HEK293 (cell line): ENCODE results near the gene AHRR.

Experiments used
- EGR2 ChIP-seq: fragments of 450-650 bp; formaldehyde crosslinking; IDR thresholded peaks from 2 replicates; pipeline ENCODE4 v1.5.1; 2016; ENCODE audit warnings: low read depth, missing biosample characterization, missing genetic modification characterization
- GLI2 ChIP-seq: fragments of 450-650 bp; formaldehyde crosslinking; IDR thresholded peaks from 2 replicates; pipeline ENCODE4; 2017; ENCODE audit warnings: missing biosample characterization, missing genetic modification characterization, low read depth, borderline replicate concordance
- GLIS2 ChIP-seq: fragments of 450-650 bp; formaldehyde crosslinking; IDR thresholded peaks from 2 replicates; pipeline ENCODE4 v1.5.1; 2016; ENCODE audit warnings: missing biosample characterization, missing genetic modification characterization
- KLF16 ChIP-seq: fragments of 450-650 bp; formaldehyde crosslinking; IDR thresholded peaks from 2 replicates; pipeline ENCODE4 v1.5.1; 2017; ENCODE audit warnings: missing biosample characterization, missing genetic modification characterization
- OSR2 ChIP-seq: fragments of 450-650 bp; formaldehyde crosslinking; IDR thresholded peaks from 2 replicates; pipeline ENCODE4 v1.5.1; 2016; ENCODE audit warnings: missing biosample characterization, missing genetic modification characterization
- SCRT1 ChIP-seq: fragments of 450-650 bp; formaldehyde crosslinking; IDR thresholded peaks from 2 replicates; pipeline ENCODE4 v1.5.1; 2016; ENCODE audit warnings: missing biosample characterization, missing genetic modification characterization, borderline replicate concordance
- SP7 ChIP-seq: fragments of 450-650 bp; formaldehyde crosslinking; IDR thresholded peaks from 2 replicates; pipeline ENCODE4 v1.5.1; 2016; ENCODE audit warnings: missing biosample characterization, missing genetic modification characterization
- ZBTB21 ChIP-seq: fragments of 450-650 bp; formaldehyde crosslinking; IDR thresholded peaks from 2 replicates; pipeline ENCODE4 v1.5.1; 2017; ENCODE audit warnings: missing biosample characterization, missing genetic modification characterization
- ZNF112 ChIP-seq: fragments of 450-650 bp; formaldehyde crosslinking; IDR thresholded peaks from 2 replicates; pipeline ENCODE4 v1.5.0; 2017; ENCODE audit warnings: missing biosample characterization, missing genetic modification characterization
- ZNF114 ChIP-seq: fragments of 450-650 bp; formaldehyde crosslinking; IDR thresholded peaks from 2 replicates; pipeline ENCODE4 v1.5.0; 2017; ENCODE audit warnings: missing biosample characterization, missing genetic modification characterization
- ZNF133 ChIP-seq: fragments of 450-650 bp; formaldehyde crosslinking; IDR thresholded peaks from 2 replicates; pipeline ENCODE4 v1.5.1; 2016; ENCODE audit warnings: missing biosample characterization, missing genetic modification characterization
- ZNF140 ChIP-seq: fragments of 450-650 bp; formaldehyde crosslinking; IDR thresholded peaks from 2 replicates; pipeline ENCODE4 v1.5.1; 2016; ENCODE audit warnings: missing biosample characterization, missing genetic modification characterization
- ZNF146 ChIP-seq: fragments of 450-650 bp; formaldehyde crosslinking; IDR thresholded peaks from 2 replicates; pipeline ENCODE4 v1.5.1; 2016; ENCODE audit warnings: missing biosample characterization, missing genetic modification characterization
- ZNF202 ChIP-seq: fragments of 450-650 bp; formaldehyde crosslinking; IDR thresholded peaks from 2 replicates; pipeline ENCODE4 v1.5.1; 2016; ENCODE audit warnings: missing biosample characterization, missing genetic modification characterization, borderline replicate concordance
- ZNF24 ChIP-seq: fragments of 450-650 bp; formaldehyde crosslinking; IDR thresholded peaks from 2 replicates; pipeline ENCODE4 v1.5.1; 2016; ENCODE audit warnings: missing biosample characterization, missing genetic modification characterization
- ZNF26 ChIP-seq: fragments of 450-650 bp; formaldehyde crosslinking; IDR thresholded peaks from 2 replicates; pipeline ENCODE4 v1.5.1; 2016; ENCODE audit warnings: missing biosample characterization, missing genetic modification characterization
- ZNF404 ChIP-seq: fragments of 450-650 bp; formaldehyde crosslinking; IDR thresholded peaks from 2 replicates; pipeline ENCODE4 v1.5.1; 2017; ENCODE audit warnings: missing biosample characterization, missing genetic modification characterization
- ZNF473 ChIP-seq: fragments of 450-650 bp; formaldehyde crosslinking; IDR thresholded peaks from 2 replicates; pipeline ENCODE4 v1.5.1; 2017; ENCODE audit warnings: missing biosample characterization, missing genetic modification characterization
- ZNF501 ChIP-seq: fragments of 450-650 bp; formaldehyde crosslinking; IDR thresholded peaks from 2 replicates; pipeline ENCODE4 v1.5.1; 2016; ENCODE audit warnings: missing biosample characterization, missing genetic modification characterization
- ZNF529 ChIP-seq: fragments of 450-650 bp; formaldehyde crosslinking; IDR thresholded peaks from 2 replicates; pipeline ENCODE4 v1.5.1; 2017; ENCODE audit warnings: missing genetic modification characterization, missing biosample characterization; ENCODE audit not compliant: insufficient replicate concordance
- ZNF654 ChIP-seq: fragments of 450-650 bp; formaldehyde crosslinking; IDR thresholded peaks from 2 replicates; pipeline ENCODE4 v1.5.1; 2016; ENCODE audit warnings: low read depth, missing biosample characterization, missing genetic modification characterization
- ZNF658 ChIP-seq: fragments of 450-650 bp; formaldehyde crosslinking; IDR thresholded peaks from 2 replicates; pipeline ENCODE4; 2016; ENCODE audit warnings: missing biosample characterization, missing genetic modification characterization
- ZNF701 ChIP-seq: fragments of 450-650 bp; formaldehyde crosslinking; IDR thresholded peaks from 2 replicates; pipeline ENCODE4 v1.5.1; 2016; ENCODE audit warnings: missing biosample characterization, missing genetic modification characterization
- ZNF707 ChIP-seq: fragments of 450-650 bp; formaldehyde crosslinking; IDR thresholded peaks from 2 replicates; pipeline ENCODE4 v1.5.1; 2016; ENCODE audit warnings: missing biosample characterization, missing genetic modification characterization
- ZNF747 ChIP-seq: fragments of 450-650 bp; formaldehyde crosslinking; IDR thresholded peaks from 2 replicates; pipeline ENCODE4 v1.5.1; 2016; ENCODE audit warnings: missing biosample characterization, missing genetic modification characterization
- ZXDB ChIP-seq: fragments of 450-650 bp; formaldehyde crosslinking; IDR thresholded peaks from 2 replicates; pipeline ENCODE4 v1.5.1; 2016; ENCODE audit warnings: missing biosample characterization, missing genetic modification characterization
- TF ChIP-seq, protein P1 (sequence below): fragments of 450-650 bp; formaldehyde crosslinking; IDR thresholded peaks from 2 replicates; pipeline ENCODE4 v1.5.1; 2016; ENCODE audit warnings: missing biosample characterization, missing genetic modification characterization, borderline replicate concordance
- TF ChIP-seq, protein P2 (sequence below): fragments of 450-650 bp; IDR thresholded peaks from 2 replicates; pipeline ENCODE4 v1.5.1; 2018; ENCODE audit warnings: missing biosample characterization, mild to moderate bottlenecking, missing genetic modification characterization
- TF ChIP-seq, protein P3 (sequence below): fragments of 450-650 bp; formaldehyde crosslinking; IDR thresholded peaks from 2 replicates; pipeline ENCODE4 v1.5.1; 2016; ENCODE audit warnings: missing biosample characterization, missing genetic modification characterization
- TF ChIP-seq, protein P4 (sequence below): fragments of 450-650 bp; formaldehyde crosslinking; IDR thresholded peaks from 2 replicates; pipeline ENCODE4 v1.5.1; 2016; ENCODE audit warnings: missing biosample characterization, missing genetic modification characterization

Gene AHRR

DNA sequence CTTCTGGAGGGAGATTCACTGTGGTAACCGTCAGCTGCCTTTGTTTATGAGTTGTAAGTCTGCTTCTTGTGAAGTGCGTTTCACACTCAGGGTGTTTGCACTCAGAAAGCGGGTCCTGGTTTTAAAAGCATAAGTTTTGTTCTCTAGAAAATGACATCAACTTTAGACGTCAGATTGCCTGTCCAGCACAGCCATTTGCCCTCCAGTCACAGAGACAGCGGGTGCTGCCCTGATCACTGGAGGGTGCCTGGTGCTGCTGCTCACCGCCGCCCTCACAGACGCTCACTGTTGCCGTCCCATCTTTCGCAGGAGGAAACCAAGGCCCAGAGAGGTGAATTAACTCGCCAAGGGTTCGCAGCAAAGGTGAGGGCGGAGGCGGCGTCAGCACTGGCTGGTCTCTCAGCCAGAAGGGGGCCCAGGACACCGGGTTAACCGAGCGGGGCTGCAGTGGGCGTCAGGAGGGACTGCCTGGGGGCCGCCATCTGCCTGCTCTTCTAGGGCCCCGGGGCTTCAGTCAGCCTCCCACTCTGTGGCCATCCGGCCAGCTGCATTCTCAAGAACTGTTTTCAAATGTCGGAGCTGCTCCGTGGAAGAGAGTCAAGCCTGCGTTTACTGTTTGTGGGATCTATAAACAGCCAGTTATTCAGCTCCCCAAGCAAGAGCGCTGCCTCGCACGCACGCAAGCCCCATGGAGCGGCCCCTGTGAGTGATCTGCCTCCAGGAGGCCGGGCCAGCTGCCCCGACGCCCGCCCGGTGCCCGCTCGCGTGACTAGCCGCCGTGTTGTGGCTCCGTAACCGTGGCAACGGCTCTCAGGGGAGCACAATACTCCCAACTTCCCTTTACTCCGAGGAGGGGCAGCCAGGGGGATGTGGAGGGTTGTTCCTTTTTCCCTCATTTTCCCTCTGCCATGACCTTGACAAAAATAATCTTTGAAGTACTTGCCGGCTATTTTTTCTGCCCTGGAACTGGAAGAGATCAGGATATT lies 78.1 kb downstream of the AHRR start (continued):
- TF ChIP-seq KLF16 (tag by site-specific recombination) (no peak), ZNF473 (tag by site-specific recombination) (no peak), GLI2 (tag by site-specific recombination) (no peak), ZNF654 (tag by site-specific recombination) (no peak), OSR2 (tag by site-specific recombination) (peak; percentile 48), ZNF701 (tag by site-specific recombination) (no peak), ZNF202 (tag by site-specific recombination) (no peak), ZXDB (tag by site-specific recombination) (peak; percentile 92), ZNF24 (tag by site-specific recombination) (0 out of 2 replicates have a peak, but pooled peaks have one; percentile 21), ZBTB21 (tag by site-specific recombination) (peak; percentile 9), ZNF501 (peak; percentile 63; the same call in 1 of the 2 replicates), ZNF658 (tag by site-specific recombination) (no peak), ZNF114 (tag by site-specific recombination) (no peak), SP7 (tag by site-specific recombination) (peak; percentile 92), SCRT1 (tag by site-specific recombination) (no peak), ZNF146 (tag by site-specific recombination) (no peak), GLIS2 (tag by site-specific recombination) (peak; percentile 99), ZNF133 (no peak), ZNF404 (tag by site-specific recombination) (no peak), ZNF529 (tag by site-specific recombination) (no peak), ZNF26 (tag by site-specific recombination) (no peak), ZNF140 (tag by site-specific recombination) (no peak), EGR2 (tag by site-specific recombination) (peak; percentile 76; the same call in 1 of the 2 replicates), ZNF707 (tag by site-specific recombination) (no peak), ZNF747 (no peak), ZNF112 (tag by site-specific recombination) (no peak)
- TF ChIP-seq, protein P1, sequence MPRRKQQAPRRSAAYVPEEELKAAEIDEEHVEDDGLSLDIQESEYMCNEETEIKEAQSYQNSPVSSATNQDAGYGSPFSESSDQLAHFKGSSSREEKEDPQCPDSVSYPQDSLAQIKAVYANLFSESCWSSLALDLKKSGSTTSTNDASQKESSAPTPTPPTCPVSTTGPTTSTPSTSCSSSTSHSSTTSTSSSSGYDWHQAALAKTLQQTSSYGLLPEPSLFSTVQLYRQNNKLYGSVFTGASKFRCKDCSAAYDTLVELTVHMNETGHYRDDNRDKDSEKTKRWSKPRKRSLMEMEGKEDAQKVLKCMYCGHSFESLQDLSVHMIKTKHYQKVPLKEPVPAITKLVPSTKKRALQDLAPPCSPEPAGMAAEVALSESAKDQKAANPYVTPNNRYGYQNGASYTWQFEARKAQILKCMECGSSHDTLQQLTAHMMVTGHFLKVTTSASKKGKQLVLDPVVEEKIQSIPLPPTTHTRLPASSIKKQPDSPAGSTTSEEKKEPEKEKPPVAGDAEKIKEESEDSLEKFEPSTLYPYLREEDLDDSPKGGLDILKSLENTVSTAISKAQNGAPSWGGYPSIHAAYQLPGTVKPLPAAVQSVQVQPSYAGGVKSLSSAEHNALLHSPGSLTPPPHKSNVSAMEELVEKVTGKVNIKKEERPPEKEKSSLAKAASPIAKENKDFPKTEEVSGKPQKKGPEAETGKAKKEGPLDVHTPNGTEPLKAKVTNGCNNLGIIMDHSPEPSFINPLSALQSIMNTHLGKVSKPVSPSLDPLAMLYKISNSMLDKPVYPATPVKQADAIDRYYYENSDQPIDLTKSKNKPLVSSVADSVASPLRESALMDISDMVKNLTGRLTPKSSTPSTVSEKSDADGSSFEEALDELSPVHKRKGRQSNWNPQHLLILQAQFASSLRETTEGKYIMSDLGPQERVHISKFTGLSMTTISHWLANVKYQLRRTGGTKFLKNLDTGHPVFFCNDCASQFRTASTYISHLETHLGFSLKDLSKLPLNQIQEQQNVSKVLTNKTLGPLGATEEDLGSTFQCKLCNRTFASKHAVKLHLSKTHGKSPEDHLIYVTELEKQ (tag by site-specific recombination): no peak
- TF ChIP-seq, protein P2, sequence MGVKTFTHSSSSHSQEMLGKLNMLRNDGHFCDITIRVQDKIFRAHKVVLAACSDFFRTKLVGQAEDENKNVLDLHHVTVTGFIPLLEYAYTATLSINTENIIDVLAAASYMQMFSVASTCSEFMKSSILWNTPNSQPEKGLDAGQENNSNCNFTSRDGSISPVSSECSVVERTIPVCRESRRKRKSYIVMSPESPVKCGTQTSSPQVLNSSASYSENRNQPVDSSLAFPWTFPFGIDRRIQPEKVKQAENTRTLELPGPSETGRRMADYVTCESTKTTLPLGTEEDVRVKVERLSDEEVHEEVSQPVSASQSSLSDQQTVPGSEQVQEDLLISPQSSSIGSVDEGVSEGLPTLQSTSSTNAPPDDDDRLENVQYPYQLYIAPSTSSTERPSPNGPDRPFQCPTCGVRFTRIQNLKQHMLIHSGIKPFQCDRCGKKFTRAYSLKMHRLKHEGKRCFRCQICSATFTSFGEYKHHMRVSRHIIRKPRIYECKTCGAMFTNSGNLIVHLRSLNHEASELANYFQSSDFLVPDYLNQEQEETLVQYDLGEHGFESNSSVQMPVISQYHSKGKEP (tag by site-specific recombination): peak; percentile 40; the same call in 1 of the 2 replicates
- TF ChIP-seq, protein P3, sequence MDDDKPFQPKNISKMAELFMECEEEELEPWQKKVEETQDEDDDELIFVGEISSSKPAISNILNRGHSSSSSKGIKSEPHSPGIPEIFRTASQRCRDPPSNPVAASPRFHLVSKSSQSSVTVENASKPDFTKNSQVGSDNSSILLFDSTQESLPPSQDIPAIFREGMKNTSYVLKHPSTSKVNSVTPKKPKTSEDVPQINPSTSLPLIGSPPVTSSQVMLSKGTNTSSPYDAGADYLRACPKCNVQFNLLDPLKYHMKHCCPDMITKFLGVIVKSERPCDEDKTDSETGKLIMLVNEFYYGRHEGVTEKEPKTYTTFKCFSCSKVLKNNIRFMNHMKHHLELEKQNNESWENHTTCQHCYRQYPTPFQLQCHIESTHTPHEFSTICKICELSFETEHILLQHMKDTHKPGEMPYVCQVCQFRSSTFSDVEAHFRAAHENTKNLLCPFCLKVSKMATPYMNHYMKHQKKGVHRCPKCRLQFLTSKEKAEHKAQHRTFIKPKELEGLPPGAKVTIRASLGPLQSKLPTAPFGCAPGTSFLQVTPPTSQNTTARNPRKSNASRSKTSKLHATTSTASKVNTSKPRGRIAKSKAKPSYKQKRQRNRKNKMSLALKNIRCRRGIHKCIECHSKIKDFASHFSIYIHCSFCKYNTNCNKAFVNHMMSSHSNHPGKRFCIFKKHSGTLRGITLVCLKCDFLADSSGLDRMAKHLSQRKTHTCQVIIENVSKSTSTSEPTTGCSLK (tag by site-specific recombination): no peak
- TF ChIP-seq, protein P4, sequence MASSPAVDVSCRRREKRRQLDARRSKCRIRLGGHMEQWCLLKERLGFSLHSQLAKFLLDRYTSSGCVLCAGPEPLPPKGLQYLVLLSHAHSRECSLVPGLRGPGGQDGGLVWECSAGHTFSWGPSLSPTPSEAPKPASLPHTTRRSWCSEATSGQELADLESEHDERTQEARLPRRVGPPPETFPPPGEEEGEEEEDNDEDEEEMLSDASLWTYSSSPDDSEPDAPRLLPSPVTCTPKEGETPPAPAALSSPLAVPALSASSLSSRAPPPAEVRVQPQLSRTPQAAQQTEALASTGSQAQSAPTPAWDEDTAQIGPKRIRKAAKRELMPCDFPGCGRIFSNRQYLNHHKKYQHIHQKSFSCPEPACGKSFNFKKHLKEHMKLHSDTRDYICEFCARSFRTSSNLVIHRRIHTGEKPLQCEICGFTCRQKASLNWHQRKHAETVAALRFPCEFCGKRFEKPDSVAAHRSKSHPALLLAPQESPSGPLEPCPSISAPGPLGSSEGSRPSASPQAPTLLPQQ: no peak; the same call in 1 of the 2 replicates
